ENCODE results near the gene TNFRSF19. TPM values are rescaled to one million over a fixed set of nuclear protein-coding genes. Genes with fewer than 3 reads are reported as not detected.

TNFRSF19 gene
- total RNA-seq, 4 donors from 2014 or later, result 4.9 to 9.2 (median 7.7) TPM

GRCh38 chr13:23629566-23630272 lies 59.5 kb downstream of the TNFRSF19 start:
- Histone ChIP-seq H3K9me3 (no peaks in the 10 kb centered on the region), H3K36me3 (no peaks in the 10 kb centered on the region), H3K27me3 (no peaks in the 10 kb centered on the region), H3K4me1 (peaks cover 15 to 27% of the 10 kb centered on the region in 2 donors), H3K4me3 (replicated peaks in 1 of 3) (no peak overlapping the region), H3K27ac (no peak overlapping the region)
- TF ChIP-seq POLR2A (IDR thresholded peaks at IDR 0.05), result no peak
- TF ChIP-seq, protein P1, sequence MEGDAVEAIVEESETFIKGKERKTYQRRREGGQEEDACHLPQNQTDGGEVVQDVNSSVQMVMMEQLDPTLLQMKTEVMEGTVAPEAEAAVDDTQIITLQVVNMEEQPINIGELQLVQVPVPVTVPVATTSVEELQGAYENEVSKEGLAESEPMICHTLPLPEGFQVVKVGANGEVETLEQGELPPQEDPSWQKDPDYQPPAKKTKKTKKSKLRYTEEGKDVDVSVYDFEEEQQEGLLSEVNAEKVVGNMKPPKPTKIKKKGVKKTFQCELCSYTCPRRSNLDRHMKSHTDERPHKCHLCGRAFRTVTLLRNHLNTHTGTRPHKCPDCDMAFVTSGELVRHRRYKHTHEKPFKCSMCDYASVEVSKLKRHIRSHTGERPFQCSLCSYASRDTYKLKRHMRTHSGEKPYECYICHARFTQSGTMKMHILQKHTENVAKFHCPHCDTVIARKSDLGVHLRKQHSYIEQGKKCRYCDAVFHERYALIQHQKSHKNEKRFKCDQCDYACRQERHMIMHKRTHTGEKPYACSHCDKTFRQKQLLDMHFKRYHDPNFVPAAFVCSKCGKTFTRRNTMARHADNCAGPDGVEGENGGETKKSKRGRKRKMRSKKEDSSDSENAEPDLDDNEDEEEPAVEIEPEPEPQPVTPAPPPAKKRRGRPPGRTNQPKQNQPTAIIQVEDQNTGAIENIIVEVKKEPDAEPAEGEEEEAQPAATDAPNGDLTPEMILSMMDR (IDR thresholded peaks at IDR 0.05), result no peak
- intact Hi-C loops (cut with DNase I), result loop anchor here (5.0 to 10.0 kb wide), 2 partner anchors 55 to 117 kb away; partner anchors contain the start of gene TNFRSF19
- DNase-seq, result no peak
- WGBS, 2 donors, result 98 to 100% methylated on average over 5 to 6 of the region's 6 CpGs

DNA sequence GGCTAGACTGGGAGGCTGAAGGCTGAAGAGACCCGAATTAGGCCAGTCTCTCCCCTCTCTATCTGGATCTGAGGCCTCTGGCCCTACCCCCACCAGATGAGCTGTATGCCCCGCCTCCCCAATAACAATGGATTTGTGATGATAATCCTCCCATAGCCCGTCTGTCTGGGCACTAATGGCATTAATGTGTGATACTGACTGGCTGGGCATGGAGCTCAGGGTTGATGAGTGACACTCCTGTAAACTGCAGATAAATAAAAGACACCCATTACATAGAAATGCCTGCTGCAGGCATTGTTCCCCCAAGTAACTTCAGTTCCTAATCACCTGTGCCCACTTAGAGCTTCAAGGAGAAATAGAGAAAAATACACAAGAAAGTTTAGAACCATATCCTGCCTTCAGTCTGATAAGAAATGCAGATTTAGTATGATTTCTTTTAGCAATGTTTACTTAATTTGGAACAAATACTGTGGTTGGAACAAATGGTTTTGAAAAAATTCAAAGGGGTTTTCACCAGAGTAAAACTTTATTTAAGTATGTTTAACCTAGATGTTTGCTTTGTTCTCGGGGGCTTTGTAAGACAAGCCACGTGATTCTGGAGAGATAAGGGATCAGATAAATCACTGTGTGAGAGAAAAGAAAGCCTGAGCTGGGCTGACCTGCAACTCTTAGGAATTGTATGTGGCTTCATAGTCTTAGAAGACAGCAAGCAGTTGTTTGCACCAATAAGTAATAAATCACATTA lies 60.3 kb downstream of the TNFRSF19 start:
- DNase-seq, result no peak
- H3K27me3 ChIP-seq, result no peaks in the 10 kb centered on the region
- peaks cover 15 to 27% of the 10 kb centered on the region in 2 donors for H3K4me1 ChIP-seq
- no peaks in the 10 kb centered on the region for H3K36me3 ChIP-seq
- intact Hi-C loops (cut with DNase I), result loop anchor here (5.0 kb wide), 1 partner anchor 118 kb away; no protein-coding TSS in a partner anchor
- no peak for TF ChIP-seq POLR2A (IDR thresholded peaks at IDR 0.05)
- TF ChIP-seq, protein P1 (IDR thresholded peaks at IDR 0.05), result no peak
- WGBS, 2 donors, result 65 to 77% methylated on average over 5 of the region's 5 CpGs
- H3K4me3 ChIP-seq (replicated peaks in 1 of 3), result no peak overlapping the region
- no peak overlapping the region for H3K27ac ChIP-seq
- H3K9me3 ChIP-seq, result no peaks in the 10 kb centered on the region

GRCh38 chr13:23631311-23632047 lies 61.3 kb downstream of the TNFRSF19 start:
- Histone ChIP-seq H3K36me3 (no peaks in the 10 kb centered on the region), H3K27ac (no peak overlapping the region), H3K9me3 (no peaks in the 10 kb centered on the region), H3K4me3 (replicated peaks in 1 of 3) (no peak overlapping the region), H3K4me1 (peaks cover 15 to 27% of the 10 kb centered on the region in 2 donors), H3K27me3 (no peaks in the 10 kb centered on the region)
- WGBS, 2 donors, result 84 to 87% methylated on average over 6 of the region's 6 CpGs
- DNase-seq, result no peak
- intact Hi-C loops (cut with DNase I), result loop anchor here (5.0 kb wide), 1 partner anchor 119 kb away; no protein-coding TSS in a partner anchor
- TF ChIP-seq, protein P1 (IDR thresholded peaks at IDR 0.05), result no peak
- TF ChIP-seq POLR2A (IDR thresholded peaks at IDR 0.05), result no peak

DNA sequence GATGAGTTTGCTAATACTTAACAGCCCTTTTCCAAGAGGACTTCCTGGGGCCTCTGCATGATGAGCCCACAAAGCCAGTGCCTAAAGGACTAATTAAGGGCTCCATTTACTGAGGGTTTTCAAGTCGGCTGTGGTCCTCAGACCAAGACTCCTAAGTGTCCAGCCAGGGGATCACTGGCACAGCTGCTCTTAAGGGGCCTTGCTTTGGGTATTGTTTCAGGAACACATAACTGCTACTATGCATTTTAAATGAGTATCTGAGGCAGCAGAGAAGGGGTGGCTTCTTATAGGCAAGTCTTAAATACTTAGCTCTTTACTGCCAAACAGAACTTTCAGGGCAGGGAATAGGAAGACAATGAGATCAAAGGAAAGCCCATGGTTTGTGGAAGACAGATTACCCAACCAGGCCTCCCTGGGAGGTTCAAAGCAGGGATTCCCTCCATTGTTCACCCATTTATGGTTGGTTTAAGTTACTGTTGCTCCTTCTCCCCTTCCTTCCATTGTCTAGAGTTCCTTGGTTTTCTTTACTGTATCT lies 61.9 kb downstream of the TNFRSF19 start:
- Histone ChIP-seq H3K4me1 (peaks cover 13 to 24% of the 10 kb centered on the region in 2 donors), H3K4me3 (replicated peaks in 1 of 3) (no peak overlapping the region), H3K27me3 (no peaks in the 10 kb centered on the region), H3K27ac (no peak overlapping the region), H3K9me3 (no peaks in the 10 kb centered on the region), H3K36me3 (no peaks in the 10 kb centered on the region)
- 29 to 47% methylated on average over 1 of the region's 1 CpG for WGBS, 2 donors
- intact Hi-C loops (cut with DNase I), result loop anchor here (5.0 kb wide), 1 partner anchor 120 kb away; no protein-coding TSS in a partner anchor
- TF ChIP-seq POLR2A (IDR thresholded peaks at IDR 0.05), result no peak
- no peak for DNase-seq

- no peaks in the 10 kb centered on the region for H3K36me3 ChIP-seq
- no peaks in the 10 kb centered on the region for H3K27me3 ChIP-seq
- H3K4me3 ChIP-seq (replicated peaks in 1 of 3), result no peak overlapping the region
- peaks cover 8 to 18% of the 10 kb centered on the region in 2 donors for H3K4me1 ChIP-seq
- H3K9me3 ChIP-seq, result no peaks in the 10 kb centered on the region
- TF ChIP-seq, protein P1 (IDR thresholded peaks at IDR 0.05), result no peak
- TF ChIP-seq POLR2A (IDR thresholded peaks at IDR 0.05), result no peak
- H3K27ac ChIP-seq, result no peak overlapping the region
- intact Hi-C loops (cut with DNase I), result loop anchor here (5.0 kb wide), 1 partner anchor 120 kb away; no protein-coding TSS in a partner anchor
- 74 to 80% methylated on average over 3 of the region's 3 CpGs for WGBS, 2 donors
- no peak for DNase-seq
Observed at GRCh38 chr13:23632741-23633140, 62.5 kb downstream of the TNFRSF19 start.

Data from thyroid gland (tissue), 4 donors.